ENCODE measurements around the gene ALPK3. TPM values are rescaled to one million over a fixed set of nuclear protein-coding genes. Genes with fewer than 3 reads are reported as not detected.

ALPK3 gene
- total RNA-seq, 1 donor from 2014 or later, result 7.5 TPM

- no peak for DNase-seq
These were observed 19.4 kb upstream of the ALPK3 start for GRCh38 chr15:84797801-84798200.

GRCh38 chr15:84798436-84798946, 18.7 kb upstream of the ALPK3 start:
- DNase-seq, result no peak

GRCh38 chr15:84799511-84800187, 17.5 kb upstream of the ALPK3 start:
- no peak for DNase-seq

GRCh38 chr15:84800365-84800806, 16.8 kb upstream of the ALPK3 start:
- DNase-seq, result no peak

- DNase-seq, result no peak
These were observed 12.9 kb upstream of the ALPK3 start for GRCh38 chr15:84804005-84804900.

- DNase-seq, result no peak
These were observed 11.9 kb upstream of the ALPK3 start for GRCh38 chr15:84805221-84805620.

GRCh38 chr15:84807228-84807627, 9.9 kb upstream of the ALPK3 start:
- no peak for DNase-seq

- DNase-seq, result no peak
These were observed 6.9 kb upstream of the ALPK3 start for GRCh38 chr15:84810073-84810840.

- DNase-seq, result no peak
These were observed 6.0 kb upstream of the ALPK3 start for GRCh38 chr15:84811151-84811550.

- no peak for DNase-seq
These were observed 5.3 kb upstream of the ALPK3 start for GRCh38 chr15:84811828-84812227.

GRCh38 chr15:84812842-84813241, 4.3 kb upstream of the ALPK3 start:
- no peak for DNase-seq

GRCh38 chr15:84813435-84813834, 3.7 kb upstream of the ALPK3 start:
- DNase-seq, result no peak

- DNase-seq, result no peak
These were observed 3.2 kb upstream of the ALPK3 start for GRCh38 chr15:84813931-84814330.

- DNase-seq, result no peak
These were observed 2.2 kb upstream of the ALPK3 start for GRCh38 chr15:84814916-84815315.

- no peak for DNase-seq
These were observed 418 bp downstream of the ALPK3 start for GRCh38 chr15:84817466-84818081.

- DNase-seq, result no peak
These were observed 1.3 kb downstream of the ALPK3 start for GRCh38 chr15:84818261-84819131.

- DNase-seq, result no peak
These were observed 2.2 kb downstream of the ALPK3 start for GRCh38 chr15:84819291-84819768.

- DNase-seq, result no peak
These were observed 2.6 kb downstream of the ALPK3 start for GRCh38 chr15:84819791-84820190.

GRCh38 chr15:84821501-84822021, 4.4 kb downstream of the ALPK3 start:
- no peak for DNase-seq

- DNase-seq, result peak; percentile 27
These were observed 5.6 kb downstream of the ALPK3 start for GRCh38 chr15:84822653-84823281.
